WTC11 (cell line): ENCODE results near the gene SLC26A3. TPM values are rescaled to one million over a fixed set of nuclear protein-coding genes. Genes with fewer than 3 reads are reported as not detected.

Experiments
- ATAC-seq: fragments of 200-7000 bp; cut with Tn5 transposase; 2 replicates; pipeline ENCODE4 v1.10.0; 2021; ENCODE audit warnings: mild to moderate bottlenecking, moderate library complexity
- CTCF ChIA-PET: fragments of 300-600 bp; sonication (Branson Sonifier 250); formaldehyde crosslinking; loops from one replicate; lab custom pipeline; 2021; ENCODE audit warnings: antibody characterized with exemption; lab: Charles Lee
- POLR2A ChIA-PET: fragments of 350-600 bp; sonication (Branson Sonifier 250); formaldehyde crosslinking; loops from one replicate; lab custom pipeline; 2021; ENCODE audit warnings: antibody characterized with exemption; lab: Charles Lee
- DNase-seq: peaks from one replicate; pipeline ENCODE4 v3.0.0; 2021; ENCODE audit warnings: low spot score
- H3K27ac Mint-ChIP-seq: 2 replicates; pipeline ENCODE4 v1.8.0; 2021; ENCODE audit warnings: mixed read lengths
- H3K27me3 Mint-ChIP-seq: 2 replicates; pipeline ENCODE4 v1.8.0; 2021; ENCODE audit warnings: low read depth, mild to moderate bottlenecking, moderate library complexity, mixed read lengths
- H3K36me3 Mint-ChIP-seq: 2 replicates; pipeline ENCODE4 v1.8.0; 2021; ENCODE audit warnings: mixed read lengths
- H3K4me1 Mint-ChIP-seq: 2 replicates; pipeline ENCODE4 v1.8.0; 2022; ENCODE audit warnings: mixed read lengths
- H3K4me3 Mint-ChIP-seq: 2 replicates; pipeline ENCODE4 v1.8.0; 2021; ENCODE audit warnings: mild to moderate bottlenecking, moderate library complexity, mixed read lengths
- H3K9me3 Mint-ChIP-seq: 2 replicates; pipeline ENCODE4 v1.8.0; 2021; ENCODE audit warnings: mixed read lengths
- ATF1 ChIP-seq: sonication (generic); formaldehyde crosslinking; IDR thresholded peaks from 2 replicates; pipeline ENCODE4 v1.8.1; 2023; ENCODE audit warnings: mild to moderate bottlenecking, moderate library complexity, missing genetic modification reagents
- ELF4 ChIP-seq: sonication (generic); formaldehyde crosslinking; IDR thresholded peaks from 2 replicates; pipeline ENCODE4 v1.8.1; 2022; ENCODE audit warnings: low read depth, mild to moderate bottlenecking, moderate library complexity, missing genetic modification reagents
- FOXP1 ChIP-seq: sonication (generic); formaldehyde crosslinking; IDR thresholded peaks from 2 replicates; pipeline ENCODE4 v1.8.0; 2022; ENCODE audit warnings: missing genetic modification reagents, mild to moderate bottlenecking, moderate library complexity, borderline replicate concordance
- HMGXB4 ChIP-seq: sonication (generic); formaldehyde crosslinking; IDR thresholded peaks from 2 replicates; pipeline ENCODE4 v1.8.1; 2023; ENCODE audit warnings: mild to moderate bottlenecking, moderate library complexity, missing genetic modification reagents
- JUN ChIP-seq: sonication (generic); formaldehyde crosslinking; IDR thresholded peaks from 2 replicates; pipeline ENCODE4 v1.8.0; 2023; ENCODE audit warnings: mild to moderate bottlenecking, missing genetic modification reagents
- MYBL2 ChIP-seq: sonication (generic); formaldehyde crosslinking; IDR thresholded peaks from 2 replicates; pipeline ENCODE4 v1.8.1; 2023; ENCODE audit warnings: mild to moderate bottlenecking, moderate library complexity, missing genetic modification reagents
- NR2C2 ChIP-seq: sonication (generic); formaldehyde crosslinking; IDR thresholded peaks from 2 replicates; pipeline ENCODE4 v1.8.0; 2022; ENCODE audit warnings: mild to moderate bottlenecking, missing genetic modification reagents
- SMAD4 ChIP-seq: sonication (generic); formaldehyde crosslinking; IDR thresholded peaks from 2 replicates; pipeline ENCODE4 v1.8.0; 2022; ENCODE audit warnings: mild to moderate bottlenecking, missing genetic modification reagents
- ZNF121 ChIP-seq: sonication (generic); formaldehyde crosslinking; IDR thresholded peaks from 2 replicates; pipeline ENCODE4 v1.8.0; 2023; ENCODE audit warnings: missing genetic modification reagents
- ZNF219 ChIP-seq: sonication (generic); formaldehyde crosslinking; IDR thresholded peaks from 2 replicates; pipeline ENCODE4 v1.8.0; 2023; ENCODE audit warnings: missing genetic modification reagents, mild to moderate bottlenecking, borderline replicate concordance
- total RNA-seq: library from RNA; stranded (reverse); gene quantifications from 3 replicates; pipeline ENCODE4 v1.2.3, GENCODE V29; 2021
- TF ChIP-seq, protein P1 (sequence below): sonication (generic); formaldehyde crosslinking; IDR thresholded peaks from 2 replicates; pipeline ENCODE4 v1.8.1; 2022; ENCODE audit warnings: missing genetic modification reagents, borderline replicate concordance
- TF ChIP-seq, protein P2 (sequence below): fragments of 200-600 bp; IDR thresholded peaks from 2 replicates; pipeline ENCODE4 v1.8.0; 2022; ENCODE audit warnings: antibody characterized with exemption
- TF ChIP-seq, protein P3 (sequence below): sonication (generic); formaldehyde crosslinking; IDR thresholded peaks from 2 replicates; pipeline ENCODE4 v1.8.0; 2022; ENCODE audit warnings: missing genetic modification reagents

SLC26A3 gene
- total RNA-seq, 1 experiment from 2014 or later, result 0.28 TPM

DNA sequence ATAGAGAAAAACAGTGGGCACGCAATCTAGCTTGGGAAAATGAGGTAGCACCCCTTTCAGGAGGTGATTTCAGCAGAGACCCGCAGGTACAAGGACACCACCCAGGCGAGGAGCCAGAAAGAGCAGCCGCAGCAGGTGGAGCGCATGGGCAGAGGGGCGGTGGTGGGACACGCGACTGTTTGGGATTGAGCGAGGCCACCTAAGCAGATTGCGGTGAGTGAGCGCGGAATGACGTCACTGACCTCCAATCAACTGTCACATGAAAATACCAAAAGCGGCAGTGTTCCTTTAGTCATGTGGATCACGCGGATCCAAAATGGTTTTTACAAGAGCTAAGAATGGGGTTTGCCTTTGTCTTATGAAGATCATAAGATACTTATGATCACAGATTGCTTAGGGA, 40.2 kb upstream of the SLC26A3 start (continued):
- TF ChIP-seq ATF1, result no peak

DNA sequence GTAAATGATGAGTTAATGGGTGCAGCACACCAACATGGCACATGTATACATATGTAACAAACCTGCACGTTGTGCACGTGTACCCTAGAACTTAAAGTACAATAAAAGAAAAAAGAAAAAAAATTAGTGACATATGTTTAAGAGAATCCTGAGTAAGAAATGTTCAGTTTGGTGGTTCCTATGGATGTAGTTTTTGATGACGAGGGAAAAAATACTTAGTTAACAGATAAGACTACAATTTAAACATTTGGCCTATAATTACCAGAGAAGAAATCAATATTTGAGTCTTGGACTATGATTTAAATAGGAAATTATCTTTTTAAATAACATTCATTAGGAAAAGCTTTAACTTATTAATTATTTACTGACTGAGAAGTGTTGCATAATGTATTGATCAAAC, 39.2 kb upstream of the SLC26A3 start:
- ATAC-seq, result no peak
- CTCF ChIA-PET, result no interaction called here

GRCh38 chr7:107838816-107839565, 36.0 kb upstream of the SLC26A3 start:
- POLR2A ChIA-PET, result no interaction called here
- Mint-ChIP-seq H3K9me3 (peaks cover 5% of the 10 kb centered on the region; the same call in 1 of the 2 replicates), H3K4me3 (no peak overlapping the region), H3K4me1 (no peaks in the 10 kb centered on the region), H3K36me3 (no peaks in the 10 kb centered on the region), H3K27me3 (no peaks in the 10 kb centered on the region), H3K27ac (no peak overlapping the region)
- ATAC-seq (no peak), DNase-seq (no peak)
- TF ChIP-seq HMGXB4 (CRISPR knock-in tag) (no peak), MYBL2 (CRISPR knock-in tag) (no peak)
- CTCF ChIA-PET, result interaction anchor here (1.4 kb wide), 1 partner anchor 40 kb away, joined by 5 read pairs; no protein-coding TSS in a partner anchor

More for the DNA sequence above, 39.2 kb upstream of the SLC26A3 start:
- Mint-ChIP-seq H3K36me3 (0 out of 2 replicates have a peak, but pooled peaks cover 4% of the 10 kb centered on the region), H3K27ac (no peak overlapping the region), H3K9me3 (peaks cover 13% of the 10 kb centered on the region; the same call in 1 of the 2 replicates), H3K4me3 (no peak overlapping the region), H3K4me1 (no peaks in the 10 kb centered on the region), H3K27me3 (no peaks in the 10 kb centered on the region)
- TF ChIP-seq JUN (CRISPR knock-in tag), result no peak
- TF ChIP-seq NR2C2 (CRISPR knock-in tag), result no peak
- no peak for TF ChIP-seq FOXP1
- TF ChIP-seq ELF4 (CRISPR knock-in tag), result no peak
- TF ChIP-seq, protein P1, sequence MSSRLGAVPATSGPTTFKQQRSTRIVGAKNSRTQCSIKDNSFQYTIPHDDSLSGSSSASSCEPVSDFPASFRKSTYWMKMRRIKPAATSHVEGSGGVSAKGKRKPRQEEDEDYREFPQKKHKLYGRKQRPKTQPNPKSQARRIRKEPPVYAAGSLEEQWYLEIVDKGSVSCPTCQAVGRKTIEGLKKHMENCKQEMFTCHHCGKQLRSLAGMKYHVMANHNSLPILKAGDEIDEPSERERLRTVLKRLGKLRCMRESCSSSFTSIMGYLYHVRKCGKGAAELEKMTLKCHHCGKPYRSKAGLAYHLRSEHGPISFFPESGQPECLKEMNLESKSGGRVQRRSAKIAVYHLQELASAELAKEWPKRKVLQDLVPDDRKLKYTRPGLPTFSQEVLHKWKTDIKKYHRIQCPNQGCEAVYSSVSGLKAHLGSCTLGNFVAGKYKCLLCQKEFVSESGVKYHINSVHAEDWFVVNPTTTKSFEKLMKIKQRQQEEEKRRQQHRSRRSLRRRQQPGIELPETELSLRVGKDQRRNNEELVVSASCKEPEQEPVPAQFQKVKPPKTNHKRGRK (CRISPR knock-in tag), result no peak
- TF ChIP-seq ZNF219 (CRISPR knock-in tag), result no peak
- TF ChIP-seq ZNF121 (CRISPR knock-in tag), result no peak
- TF ChIP-seq, protein P2, sequence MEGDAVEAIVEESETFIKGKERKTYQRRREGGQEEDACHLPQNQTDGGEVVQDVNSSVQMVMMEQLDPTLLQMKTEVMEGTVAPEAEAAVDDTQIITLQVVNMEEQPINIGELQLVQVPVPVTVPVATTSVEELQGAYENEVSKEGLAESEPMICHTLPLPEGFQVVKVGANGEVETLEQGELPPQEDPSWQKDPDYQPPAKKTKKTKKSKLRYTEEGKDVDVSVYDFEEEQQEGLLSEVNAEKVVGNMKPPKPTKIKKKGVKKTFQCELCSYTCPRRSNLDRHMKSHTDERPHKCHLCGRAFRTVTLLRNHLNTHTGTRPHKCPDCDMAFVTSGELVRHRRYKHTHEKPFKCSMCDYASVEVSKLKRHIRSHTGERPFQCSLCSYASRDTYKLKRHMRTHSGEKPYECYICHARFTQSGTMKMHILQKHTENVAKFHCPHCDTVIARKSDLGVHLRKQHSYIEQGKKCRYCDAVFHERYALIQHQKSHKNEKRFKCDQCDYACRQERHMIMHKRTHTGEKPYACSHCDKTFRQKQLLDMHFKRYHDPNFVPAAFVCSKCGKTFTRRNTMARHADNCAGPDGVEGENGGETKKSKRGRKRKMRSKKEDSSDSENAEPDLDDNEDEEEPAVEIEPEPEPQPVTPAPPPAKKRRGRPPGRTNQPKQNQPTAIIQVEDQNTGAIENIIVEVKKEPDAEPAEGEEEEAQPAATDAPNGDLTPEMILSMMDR, result no peak
- POLR2A ChIA-PET, result no interaction called here
- no peak for DNase-seq

DNA sequence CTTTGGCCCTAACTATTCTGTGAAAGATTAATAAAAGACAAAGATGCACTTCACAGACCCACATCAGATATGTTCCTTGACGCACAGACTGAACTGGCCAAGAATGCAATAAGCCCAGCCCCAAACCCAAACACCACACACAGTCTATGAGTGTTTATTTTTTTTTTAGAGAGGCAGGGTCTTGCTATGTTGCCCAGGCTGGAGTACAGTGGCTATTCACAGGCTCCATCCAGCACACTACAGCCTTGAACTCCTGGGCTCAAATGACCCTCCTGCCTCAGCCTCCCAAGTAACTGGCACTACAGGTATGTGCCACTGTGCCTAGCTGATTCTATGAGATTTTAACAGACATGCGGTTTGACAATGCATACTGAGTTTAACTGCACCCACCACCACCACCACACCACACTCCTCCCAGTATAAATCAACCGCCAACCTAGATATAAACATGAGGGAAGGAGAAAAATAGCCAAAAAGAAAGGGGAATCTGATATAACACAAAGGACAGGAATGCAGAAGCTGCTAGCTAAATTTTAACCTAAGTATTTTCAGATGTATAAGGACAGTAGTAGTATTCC, 35.1 kb upstream of the SLC26A3 start:
- no peak for DNase-seq
- POLR2A ChIA-PET, result no interaction called here
- Mint-ChIP-seq H3K4me1 (no peaks in the 10 kb centered on the region), H3K9me3 (peaks cover 5% of the 10 kb centered on the region; the same call in 1 of the 2 replicates), H3K27me3 (no peaks in the 10 kb centered on the region), H3K27ac (no peak overlapping the region), H3K36me3 (no peaks in the 10 kb centered on the region), H3K4me3 (no peak overlapping the region)
- ATAC-seq, result no peak
- TF ChIP-seq SMAD4 (CRISPR knock-in tag), result no peak
- TF ChIP-seq, protein P3, sequence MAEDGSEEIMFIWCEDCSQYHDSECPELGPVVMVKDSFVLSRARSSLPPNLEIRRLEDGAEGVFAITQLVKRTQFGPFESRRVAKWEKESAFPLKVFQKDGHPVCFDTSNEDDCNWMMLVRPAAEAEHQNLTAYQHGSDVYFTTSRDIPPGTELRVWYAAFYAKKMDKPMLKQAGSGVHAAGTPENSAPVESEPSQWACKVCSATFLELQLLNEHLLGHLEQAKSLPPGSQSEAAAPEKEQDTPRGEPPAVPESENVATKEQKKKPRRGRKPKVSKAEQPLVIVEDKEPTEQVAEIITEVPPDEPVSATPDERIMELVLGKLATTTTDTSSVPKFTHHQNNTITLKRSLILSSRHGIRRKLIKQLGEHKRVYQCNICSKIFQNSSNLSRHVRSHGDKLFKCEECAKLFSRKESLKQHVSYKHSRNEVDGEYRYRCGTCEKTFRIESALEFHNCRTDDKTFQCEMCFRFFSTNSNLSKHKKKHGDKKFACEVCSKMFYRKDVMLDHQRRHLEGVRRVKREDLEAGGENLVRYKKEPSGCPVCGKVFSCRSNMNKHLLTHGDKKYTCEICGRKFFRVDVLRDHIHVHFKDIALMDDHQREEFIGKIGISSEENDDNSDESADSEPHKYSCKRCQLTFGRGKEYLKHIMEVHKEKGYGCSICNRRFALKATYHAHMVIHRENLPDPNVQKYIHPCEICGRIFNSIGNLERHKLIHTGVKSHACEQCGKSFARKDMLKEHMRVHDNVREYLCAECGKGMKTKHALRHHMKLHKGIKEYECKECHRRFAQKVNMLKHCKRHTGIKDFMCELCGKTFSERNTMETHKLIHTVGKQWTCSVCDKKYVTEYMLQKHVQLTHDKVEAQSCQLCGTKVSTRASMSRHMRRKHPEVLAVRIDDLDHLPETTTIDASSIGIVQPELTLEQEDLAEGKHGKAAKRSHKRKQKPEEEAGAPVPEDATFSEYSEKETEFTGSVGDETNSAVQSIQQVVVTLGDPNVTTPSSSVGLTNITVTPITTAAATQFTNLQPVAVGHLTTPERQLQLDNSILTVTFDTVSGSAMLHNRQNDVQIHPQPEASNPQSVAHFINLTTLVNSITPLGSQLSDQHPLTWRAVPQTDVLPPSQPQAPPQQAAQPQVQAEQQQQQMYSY, result no peak
- CTCF ChIA-PET, result no interaction called here
